CD4-positive, alpha-beta T cell treated with Interleukin-21 for 1 hour (primary cell): Measurements from ENCODE around the gene ADRA2C.
"Not testable (repeated sequence)": the region's sequence is repeated elsewhere in the genome, so short reads cannot be mapped to it uniquely, and the experiment has no call there.

Experiments
- DNase-seq: peaks from one replicate; pipeline ENCODE4 v3.0.0-alpha.2; 2020

Gene ADRA2C

DNA sequence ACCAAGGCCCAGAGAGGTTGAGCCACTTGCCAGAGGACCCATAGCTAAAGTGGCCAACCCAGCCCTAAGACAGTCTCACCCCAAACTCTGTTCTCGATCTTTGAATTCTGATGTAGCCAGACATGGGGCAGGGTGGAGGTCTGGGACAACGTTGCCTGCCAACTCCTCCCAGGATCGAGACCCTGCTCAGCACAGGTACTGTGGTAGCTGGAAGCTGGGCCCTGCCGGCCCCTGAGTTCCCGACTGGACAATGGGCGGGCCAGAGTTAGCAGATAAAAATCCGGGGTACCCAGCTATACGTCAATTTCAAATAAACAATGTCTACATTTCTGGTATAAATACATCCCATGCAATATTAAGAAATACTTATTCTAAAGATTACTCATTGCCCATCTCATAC, 35.3 kb downstream of the ADRA2C start:
- DNase-seq = no peak

DNA sequence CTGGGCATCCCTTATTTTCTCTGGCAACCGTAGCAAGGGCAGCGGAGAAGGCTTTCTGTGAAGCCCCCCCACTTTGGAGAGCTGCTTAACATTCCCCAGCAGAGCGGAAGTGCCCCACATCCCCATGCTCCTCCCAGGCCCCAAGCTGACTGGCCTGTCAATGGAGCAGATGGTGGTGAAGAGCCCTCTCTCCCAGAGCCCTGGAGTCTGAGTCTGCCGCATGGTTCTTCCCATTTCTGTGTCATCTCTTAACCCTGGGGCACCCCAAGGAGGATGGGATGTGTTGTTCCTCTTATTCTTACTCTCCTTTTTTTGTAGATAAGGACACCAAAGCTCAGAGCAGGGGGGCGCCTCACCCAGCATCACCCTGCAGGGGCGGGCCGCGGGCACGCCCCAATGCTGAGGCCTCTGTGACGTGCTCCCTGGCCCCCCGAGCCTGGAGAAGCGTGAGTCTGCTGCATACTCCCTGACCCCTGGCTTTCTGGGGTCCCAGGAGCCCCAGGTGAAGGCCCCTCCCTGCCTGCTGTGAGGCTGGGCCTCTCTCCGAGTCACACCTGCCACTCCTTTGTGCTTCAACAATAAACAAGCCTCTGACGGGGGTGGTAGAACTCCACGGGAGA, 35.9 kb downstream of the ADRA2C start:
- no peak for DNase-seq

- DNase-seq = no peak
These were observed 36.6 kb downstream of the ADRA2C start for GRCh38 chr4:3802571-3803474.

- no peak for DNase-seq
These were observed 37.3 kb downstream of the ADRA2C start for GRCh38 chr4:3803475-3803847.

DNA sequence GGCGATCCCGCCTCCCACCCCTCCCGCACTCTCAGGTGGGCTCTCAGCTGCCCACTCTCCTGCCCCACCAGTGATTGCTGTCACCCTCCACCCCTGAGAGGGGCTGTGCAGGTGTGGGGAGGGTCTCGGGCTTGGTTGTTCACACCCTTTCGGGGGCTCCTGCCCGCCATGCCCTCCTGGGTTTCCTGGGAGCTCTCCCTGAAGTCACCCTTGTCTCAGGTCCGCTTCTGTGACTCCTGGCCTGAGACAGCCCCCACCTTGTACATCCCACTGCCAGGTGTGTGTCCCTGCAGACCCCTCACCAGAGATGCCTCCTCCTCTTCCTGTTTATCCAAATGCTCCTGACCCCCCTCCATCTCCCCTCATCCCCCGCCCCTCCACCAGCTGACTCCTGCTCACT, 37.8 kb downstream of the ADRA2C start:
- no peak for DNase-seq

GRCh38 chr4:3805026-3805425, 38.8 kb downstream of the ADRA2C start:
- DNase-seq = no peak

GRCh38 chr4:3805731-3806130, 39.5 kb downstream of the ADRA2C start:
- DNase-seq = no peak

- no peak for DNase-seq
These were observed 41.1 kb downstream of the ADRA2C start for GRCh38 chr4:3807311-3807710.

DNA sequence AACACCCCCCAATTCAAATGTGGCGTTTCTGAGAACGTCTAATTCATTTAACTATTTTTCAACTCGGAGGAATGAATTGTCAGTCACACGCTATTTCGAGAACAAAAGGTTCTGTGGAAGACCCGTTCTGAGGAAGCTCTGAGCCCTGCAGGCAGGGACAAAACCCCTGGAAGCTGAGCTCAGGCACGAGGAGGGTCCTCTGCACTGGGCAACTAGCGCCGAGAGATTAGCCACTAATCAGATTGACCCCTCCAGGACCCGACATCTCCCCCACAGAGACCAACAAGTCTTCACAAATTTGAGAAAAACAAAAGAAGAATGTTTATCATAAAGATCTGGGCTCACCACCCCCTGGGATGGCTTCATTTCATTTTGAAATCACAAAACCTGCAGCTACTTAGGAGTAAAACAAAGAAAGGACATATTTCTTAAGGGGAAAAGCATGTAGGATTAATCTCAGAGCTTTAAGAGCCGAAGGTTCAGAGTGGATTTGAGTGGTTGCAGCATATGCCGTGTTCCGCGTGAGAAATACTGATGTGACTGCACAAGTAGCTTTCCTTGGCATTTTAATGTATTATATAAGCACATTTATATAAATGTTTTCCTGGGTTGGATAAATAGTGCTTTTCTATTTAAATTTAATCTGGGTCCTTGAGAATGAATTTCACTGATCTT, 41.8 kb downstream of the ADRA2C start:
- DNase-seq = no peak

- no peak for DNase-seq
These were observed 42.4 kb downstream of the ADRA2C start for GRCh38 chr4:3808597-3808996.

DNA sequence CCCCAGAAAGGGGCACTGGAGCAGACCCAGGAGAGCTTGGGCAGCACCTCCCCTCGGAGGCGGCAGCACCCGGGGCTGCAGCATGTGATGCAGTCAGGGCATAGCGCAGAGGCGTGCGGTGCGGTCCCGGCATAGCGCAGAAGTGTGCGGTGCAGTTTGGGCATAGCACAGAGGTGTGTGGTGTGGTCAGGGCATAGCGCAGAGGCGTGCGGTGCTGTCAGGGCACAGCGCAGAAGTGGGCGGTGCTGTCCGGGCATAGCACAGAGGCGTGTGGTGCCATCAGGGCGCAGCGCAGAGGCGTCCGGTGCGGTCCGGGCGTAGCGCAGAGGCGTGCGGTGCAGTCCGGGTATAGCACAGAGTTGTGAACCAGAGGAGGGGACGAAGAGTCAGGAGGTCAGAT, 42.8 kb downstream of the ADRA2C start:
- no peak for DNase-seq

GRCh38 chr4:3809451-3810110, 43.4 kb downstream of the ADRA2C start:
- no peak for DNase-seq

DNA sequence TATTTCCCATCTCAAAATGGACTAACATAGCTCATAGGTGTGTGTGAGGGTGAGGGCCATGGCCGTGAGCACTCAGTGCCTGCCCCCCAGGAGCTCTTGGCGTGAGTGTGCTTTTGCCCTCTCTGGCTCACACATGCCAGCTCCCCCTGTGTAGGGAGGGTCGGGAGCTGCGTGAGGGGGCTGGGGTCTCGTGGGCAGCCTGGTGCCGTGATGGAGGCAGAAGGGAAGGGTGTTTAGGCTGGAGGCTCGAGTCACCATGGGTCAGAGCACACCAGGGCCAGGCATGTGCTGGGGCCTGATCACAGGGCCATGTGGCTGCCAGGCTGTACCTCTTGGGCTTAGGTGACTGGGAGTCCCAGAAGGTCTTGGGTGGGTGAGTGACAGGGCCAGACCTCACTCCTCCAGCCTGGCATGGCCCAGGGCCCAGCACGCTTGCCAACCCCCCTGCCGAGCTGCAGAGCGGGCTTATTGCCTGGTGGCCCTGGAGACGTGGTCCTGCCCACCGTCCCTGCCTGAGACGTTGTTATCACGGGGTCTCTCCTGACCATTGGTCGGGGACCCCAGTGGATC, 44.0 kb downstream of the ADRA2C start:
- no peak for DNase-seq

DNA sequence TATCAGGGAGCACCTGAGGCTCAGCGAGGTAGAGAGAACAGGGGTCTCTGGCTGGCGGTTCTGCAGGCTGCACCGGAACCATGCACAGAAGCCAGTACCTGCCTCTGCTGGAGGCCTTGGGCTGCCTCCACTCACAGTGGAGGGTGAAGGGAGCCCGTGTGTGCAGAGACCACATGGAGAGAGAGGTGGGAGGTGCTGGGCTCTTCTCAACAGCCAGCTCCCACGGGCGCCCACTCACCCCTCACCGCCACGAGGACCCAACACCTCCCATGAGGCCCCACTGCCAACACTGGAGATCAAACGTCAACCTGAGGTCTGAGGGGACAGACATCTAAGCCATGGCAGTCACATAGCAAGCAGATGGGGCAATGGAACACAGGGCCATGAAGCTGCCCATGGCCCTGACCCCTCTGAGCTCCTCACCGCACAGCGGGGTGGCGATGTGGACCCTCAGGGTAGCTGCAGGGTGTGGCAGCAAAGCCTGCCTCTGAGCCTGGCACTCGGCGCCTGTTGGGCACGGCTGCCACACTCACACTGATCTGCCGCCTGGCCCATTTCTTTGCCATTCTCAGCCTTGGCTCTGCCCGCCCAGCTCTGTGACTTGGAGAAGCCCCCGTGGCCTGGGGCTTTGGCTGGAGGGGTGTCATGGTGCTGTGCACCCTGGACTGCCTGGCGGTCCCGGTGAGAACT, 44.8 kb downstream of the ADRA2C start:
- no peak for DNase-seq

DNA sequence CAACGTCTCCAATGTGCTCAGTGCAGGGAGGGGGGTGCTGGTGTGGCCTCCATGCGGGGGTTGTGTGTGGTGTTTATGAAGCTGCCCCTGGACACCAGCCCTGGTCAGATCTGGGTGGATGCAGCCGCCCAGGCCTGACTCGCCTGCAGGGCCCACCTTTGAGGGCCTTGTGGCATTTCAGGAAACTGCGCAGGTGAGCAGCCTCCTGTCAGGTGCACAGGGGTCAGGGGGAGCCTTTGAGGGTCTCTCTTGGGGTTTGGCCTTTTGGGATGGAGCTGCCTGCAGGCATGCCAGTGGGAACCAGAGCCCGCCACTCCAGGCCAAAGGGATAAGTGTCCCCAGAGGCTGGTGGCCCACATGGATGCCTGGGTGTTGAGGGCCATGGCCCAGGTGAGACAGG, 45.4 kb downstream of the ADRA2C start:
- no peak for DNase-seq

DNA sequence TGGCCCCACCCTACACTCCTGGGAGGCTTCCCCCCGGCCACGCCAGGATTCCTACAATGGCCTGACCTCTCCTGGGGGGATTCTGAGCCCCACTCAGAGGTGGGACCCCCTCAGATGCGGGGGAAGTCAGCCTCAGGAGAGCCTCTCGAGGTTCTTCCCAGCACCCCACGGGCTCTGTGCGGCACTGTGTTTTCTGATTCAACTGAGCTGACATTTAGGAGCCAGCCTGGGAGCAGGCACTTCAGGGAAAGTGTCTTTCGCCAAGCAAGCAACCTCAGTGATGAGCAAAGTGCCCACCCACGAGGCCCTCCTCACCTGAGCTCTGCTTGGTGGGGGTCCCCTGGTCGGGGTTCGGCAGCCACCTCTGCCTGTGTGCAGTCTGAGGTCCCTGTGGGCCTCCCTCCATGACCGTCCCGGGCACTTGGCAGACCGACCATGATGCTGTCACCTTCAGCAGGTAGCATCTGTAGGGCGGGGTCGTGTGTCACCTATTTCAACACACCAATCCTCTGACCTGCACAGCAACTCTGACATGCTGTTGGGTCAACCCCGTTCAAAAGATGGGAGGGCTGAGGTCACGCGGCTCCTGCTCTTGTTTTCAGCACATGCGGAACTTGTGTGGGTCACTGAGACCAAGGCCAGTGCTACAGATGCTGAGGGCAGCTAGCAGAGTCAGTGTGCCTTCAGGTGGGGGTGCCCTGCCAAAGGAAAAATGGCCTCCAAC, 46.2 kb downstream of the ADRA2C start:
- DNase-seq = no peak

- DNase-seq = no peak
These were observed 47.2 kb downstream of the ADRA2C start for GRCh38 chr4:3813151-3814052.

- DNase-seq = no peak
These were observed 47.9 kb downstream of the ADRA2C start for GRCh38 chr4:3814053-3814570.

- not testable (repeated sequence) for DNase-seq
These were observed 48.7 kb downstream of the ADRA2C start for GRCh38 chr4:3814838-3815237.

- DNase-seq = no peak
These were observed 50.2 kb downstream of the ADRA2C start for GRCh38 chr4:3816256-3816825.
